ENCODE measurements around the gene ZFP3.
"Not testable (repeated sequence)": the region's sequence is repeated elsewhere in the genome, so short reads cannot be mapped to it uniquely, and the experiment has no call there.

The ZFP3 gene

GRCh38 chr17:5139458-5139732 is 61.1 kb downstream of the ZFP3 start:
- DNase-seq, result no peak

DNA sequence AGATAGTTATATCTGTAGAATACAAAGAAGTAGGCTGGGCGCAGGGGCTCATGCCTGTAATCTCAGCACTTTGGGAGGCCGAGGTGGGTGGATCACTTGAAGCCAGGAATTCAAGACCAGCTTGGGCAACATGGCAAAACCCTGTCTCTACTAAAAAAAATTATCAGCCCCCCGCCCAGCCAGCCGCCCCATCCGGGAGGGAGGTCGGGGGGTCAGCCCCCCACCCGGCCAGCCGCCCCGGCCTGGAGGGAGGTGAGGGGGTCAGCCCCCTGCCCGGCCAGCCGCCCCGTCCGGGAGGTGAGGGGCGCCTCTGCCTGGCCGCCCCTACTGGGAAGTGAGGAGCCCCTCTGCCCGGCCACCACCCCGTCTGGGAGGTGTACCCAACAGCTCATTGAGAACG is 64.6 kb downstream of the ZFP3 start:
- not testable (repeated sequence) for DNase-seq

Data from NCI-H1092 treated with DMSO at 0.1 percent for 48 hours (cell line).